B cell (primary cell): ENCODE data around the gene TRAPPC12. TPM values are rescaled to one million over a fixed set of nuclear protein-coding genes. Genes with fewer than 3 reads are reported as not detected.

Experiments
- ATAC-seq: fragments of 200-7000 bp; cut with Tn5 transposase; one replicate; pipeline ENCODE4 v1.10.0; 2021; ENCODE audit warnings: low read depth, mild to moderate bottlenecking, moderate number of reproducible peaks, moderate library complexity
- CTCF ChIA-PET: fragments of 350-600 bp; sonication (Branson Sonifier 250); formaldehyde crosslinking; loops from one replicate; lab custom pipeline; 2021; ENCODE audit warnings: antibody characterized with exemption, inconsistent platforms; lab: Charles Lee
- POLR2A ChIA-PET: fragments of 350-600 bp; sonication (Branson Sonifier 250); formaldehyde crosslinking; loops from one replicate; lab custom pipeline; 2021; ENCODE audit warnings: antibody characterized with exemption; lab: Charles Lee
- DNase-seq: peaks from one replicate; pipeline ENCODE4 v3.0.0; 2013
- H2AFZ ChIP-seq: 2 replicates; pipeline ENCODE4 v1.6.1; 2012; ENCODE audit warnings: mild to moderate bottlenecking, low read depth, low read length; ENCODE audit not compliant: insufficient read depth, poor library complexity, severe bottlenecking
- H3K27ac ChIP-seq, 2 donors: 1 replicate in 1 of 2; 2 replicates in 1 of 2; pipeline ENCODE4 v1.5.1; 2012 to 2013; ENCODE audit warnings: low read length in 2 of 2, mild to moderate bottlenecking in 2 of 2, moderate library complexity in 1 of 2
- H3K27me3 ChIP-seq, 4 experiments: fragments of 200-600 bp in 1 of 4; sonication (generic) in 1 of 4; replicated peaks in 1 of 4; 1 replicate in 2 of 4; 2 replicates in 2 of 4; pipeline versions ENCODE4 v1.6.1 to v1.7.0; 2013 to 2016; ENCODE audit warnings: low read length in 3 of 4, mild to moderate bottlenecking in 2 of 4, mixed read lengths in 1 of 4, moderate library complexity in 1 of 4; ENCODE audit not compliant: insufficient read depth in 4 of 4, control insufficient read depth in 3 of 4; ENCODE audit errors: control extremely low read depth in 1 of 4
- H3K36me3 ChIP-seq, 2 experiments: replicated peaks in 1 of 2; 1 replicate in 1 of 2; 2 replicates in 1 of 2; pipeline versions ENCODE4 v1.6.1 to v1.7.1; 2013; ENCODE audit warnings: low read length in 1 of 2; ENCODE audit not compliant: insufficient read depth in 2 of 2, control insufficient read depth in 1 of 2; ENCODE audit errors: control extremely low read depth in 1 of 2, extremely low read depth in 1 of 2
- H3K4me1 ChIP-seq, 2 donors: fragments of 200-600 bp in 1 of 2; sonication (generic) in 1 of 2; 1 replicate in 1 of 2; 2 replicates in 1 of 2; pipeline versions ENCODE4 v1.5.1 to v1.6.1; 2013 to 2017; ENCODE audit warnings: low read length in 2 of 2; ENCODE audit not compliant: control insufficient read depth in 2 of 2, insufficient read depth in 2 of 2
- H3K4me2 ChIP-seq: replicated peaks from 2 replicates; pipeline ENCODE3; 2012; ENCODE audit warnings: mild to moderate bottlenecking, low read depth, low read length; ENCODE audit not compliant: poor library complexity, severe bottlenecking
- H3K4me3 ChIP-seq, 5 experiments: fragments of 200-600 bp in 1 of 5; sonication (generic) in 1 of 5; 1 replicate in 3 of 5; 2 replicates in 2 of 5; pipeline versions ENCODE4 v1.5.1 to v1.7.0; 2011 to 2016; ENCODE audit warnings: low read length in 4 of 5, mild to moderate bottlenecking in 4 of 5, low read depth in 2 of 5, control low read depth in 1 of 5, moderate library complexity in 1 of 5; ENCODE audit not compliant: insufficient read depth in 1 of 5; ENCODE audit errors: control extremely low read depth in 1 of 5, extremely low read depth in 1 of 5
- H3K79me2 ChIP-seq: fragments of 200-600 bp; sonication (generic); one replicate; pipeline ENCODE4 v1.6.0; 2016; ENCODE audit warnings: low read length; ENCODE audit not compliant: control insufficient read depth, insufficient read depth
- H3K9ac ChIP-seq: fragments of 200-600 bp; sonication (generic); 2 replicates; pipeline ENCODE4 v1.6.1; 2017; ENCODE audit warnings: mild to moderate bottlenecking, low read length, moderate library complexity
- H3K9me3 ChIP-seq, 3 donors: one replicate each; pipeline versions ENCODE4 v1.6.1 to v1.7.1; 2013; ENCODE audit warnings: low read length in 2 of 3; ENCODE audit not compliant: control insufficient read depth in 2 of 3, insufficient read depth in 1 of 3; ENCODE audit errors: control extremely low read depth in 1 of 3
- H4K20me1 ChIP-seq: 2 replicates; pipeline ENCODE4 v1.6.0; 2012; ENCODE audit warnings: mild to moderate bottlenecking, low read length; ENCODE audit not compliant: insufficient read depth, control insufficient read depth, poor library complexity, severe bottlenecking
- H3K27ac Mint-ChIP-seq: one replicate; pipeline ENCODE4 v1.8.0; 2021; ENCODE audit warnings: mixed read lengths
- H3K27me3 Mint-ChIP-seq: one replicate; pipeline ENCODE4 v1.8.0; 2021; ENCODE audit warnings: mixed read lengths
- H3K4me1 Mint-ChIP-seq: one replicate; pipeline ENCODE4 v1.8.0; 2021; ENCODE audit warnings: mixed read lengths
- H3K4me3 Mint-ChIP-seq: one replicate; pipeline ENCODE4 v1.8.0; 2021; ENCODE audit warnings: mixed read lengths
- H3K9me3 Mint-ChIP-seq: one replicate; pipeline ENCODE4 v1.8.0; 2022; ENCODE audit warnings: mixed read lengths; ENCODE audit not compliant: insufficient read depth
- EZH2 ChIP-seq: IDR thresholded peaks from 2 replicates; pipeline ENCODE4 v1.6.1; 2012; ENCODE audit warnings: borderline replicate concordance, low read depth, mild to moderate bottlenecking, moderate library complexity, low read length; ENCODE audit not compliant: insufficient read depth, poor library complexity, severe bottlenecking
- WGBS: methylation state at CpG from one replicate; pipeline ENCODE4 v1.1.5; 2013; ENCODE audit warnings: missing lambda C conversion rate; ENCODE audit not compliant: insufficient coverage; 5-methylcytosine and 5-hydroxymethylcytosine counted together
- intact Hi-C: fragments of 100-400 bp; cut with micrococcal nuclease; formaldehyde crosslinking; loops from one replicate; pipeline ENCODE4 v1.10.0; 2022
- polyA plus RNA-seq: library from polyadenylated mRNA; depleted of rRNA; stranded (reverse); fragments of >200 nt; gene quantifications from 2 replicates; pipeline ENCODE4 v1.2.3, GENCODE V29; 2012
- total RNA-seq, 2 donors: library from RNA; stranded (reverse); fragments of 120-200 nt in 1 of 2; gene quantifications; 1 replicate in 1 of 2; 2 replicates in 1 of 2; pipeline versions ENCODE4 v1.2.3 to v1.2.4, GENCODE V29; 2013 to 2022
- TF ChIP-seq, protein P1 (sequence below): fragments of 200-600 bp; IDR thresholded peaks from one replicate; pipeline ENCODE4 v1.8.0; 2022; ENCODE audit warnings: antibody characterized with exemption, mild to moderate bottlenecking

The TRAPPC12 gene
- total and polyA plus RNA-seq, 2 donors (not counting 1 experiment from before 2014, with no cell fraction given): 80.9 to 151 TPM

DNA sequence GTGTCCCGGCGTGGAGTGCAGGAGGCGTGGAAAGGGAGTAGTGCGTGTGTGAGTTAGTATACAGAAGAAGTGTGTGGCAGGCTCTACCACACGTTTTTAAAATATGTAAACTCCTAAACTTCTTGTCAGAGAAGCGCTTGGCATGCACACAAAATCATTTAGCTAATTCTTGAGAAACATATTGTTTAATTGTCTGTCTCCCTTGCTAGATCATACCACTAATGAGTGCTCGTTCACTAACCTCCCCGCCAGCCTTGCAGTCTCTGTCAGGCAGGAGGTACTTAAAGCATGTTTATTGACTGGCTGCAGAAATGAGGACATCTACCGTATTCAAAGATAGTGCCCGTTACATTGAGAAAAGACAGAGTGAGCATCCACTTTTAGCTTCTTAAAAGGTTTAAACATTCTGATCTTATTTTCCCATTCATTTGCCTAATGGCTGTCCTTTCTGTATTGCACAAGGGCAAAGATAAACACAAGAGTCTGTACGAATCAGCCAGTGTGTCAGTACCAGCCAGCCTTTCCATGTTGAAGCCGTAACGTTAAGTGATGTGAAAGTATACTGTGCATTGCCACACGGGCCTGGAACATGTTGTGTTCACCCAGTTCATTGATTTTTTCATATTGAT, 41.4 kb downstream of the TRAPPC12 start:
- Histone ChIP-seq H3K9me3 (no peaks in the 10 kb centered on the region), H4K20me1 (peaks cover 13% of the 10 kb centered on the region), H3K4me2 (no peak overlapping the region), H3K36me3 (peaks cover 0 to 64% of the 10 kb centered on the region in 2 experiments), H3K4me1 (peaks cover 0 to 6% of the 10 kb centered on the region in 2 donors), H3K27me3 (no peaks in the 10 kb centered on the region), H2AFZ (no peak overlapping the region), H3K27ac (no peak overlapping the region), H3K9ac (no peak overlapping the region), H3K4me3 (no peak overlapping the region), H3K79me2 (peaks cover 12% of the 10 kb centered on the region)
- Mint-ChIP-seq H3K27ac (peak overlapping the region; percentile 5), H3K4me3 (no peak overlapping the region), H3K9me3 (no peaks in the 10 kb centered on the region), H3K27me3 (no peaks in the 10 kb centered on the region), H3K4me1 (peaks cover 7% of the 10 kb centered on the region)
- CTCF ChIA-PET: interaction anchor here (1.0 to 1.8 kb wide), 5 partner anchors 9 to 41 kb away, joined by 3 to 6 read pairs (median 4); no protein-coding TSS in a partner anchor
- ATAC-seq (no peak), DNase-seq (no peak)
- TF ChIP-seq, protein P1, sequence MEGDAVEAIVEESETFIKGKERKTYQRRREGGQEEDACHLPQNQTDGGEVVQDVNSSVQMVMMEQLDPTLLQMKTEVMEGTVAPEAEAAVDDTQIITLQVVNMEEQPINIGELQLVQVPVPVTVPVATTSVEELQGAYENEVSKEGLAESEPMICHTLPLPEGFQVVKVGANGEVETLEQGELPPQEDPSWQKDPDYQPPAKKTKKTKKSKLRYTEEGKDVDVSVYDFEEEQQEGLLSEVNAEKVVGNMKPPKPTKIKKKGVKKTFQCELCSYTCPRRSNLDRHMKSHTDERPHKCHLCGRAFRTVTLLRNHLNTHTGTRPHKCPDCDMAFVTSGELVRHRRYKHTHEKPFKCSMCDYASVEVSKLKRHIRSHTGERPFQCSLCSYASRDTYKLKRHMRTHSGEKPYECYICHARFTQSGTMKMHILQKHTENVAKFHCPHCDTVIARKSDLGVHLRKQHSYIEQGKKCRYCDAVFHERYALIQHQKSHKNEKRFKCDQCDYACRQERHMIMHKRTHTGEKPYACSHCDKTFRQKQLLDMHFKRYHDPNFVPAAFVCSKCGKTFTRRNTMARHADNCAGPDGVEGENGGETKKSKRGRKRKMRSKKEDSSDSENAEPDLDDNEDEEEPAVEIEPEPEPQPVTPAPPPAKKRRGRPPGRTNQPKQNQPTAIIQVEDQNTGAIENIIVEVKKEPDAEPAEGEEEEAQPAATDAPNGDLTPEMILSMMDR: no peak
- no peak for TF ChIP-seq EZH2
- WGBS: 100% methylated on average over 7 of the region's 14 CpGs
- intact Hi-C loops: no loop called here
- POLR2A ChIA-PET: interaction anchor here (0.6 kb wide), 1 partner anchor 231 kb away, joined by 7 read pairs; no protein-coding TSS in a partner anchor

DNA sequence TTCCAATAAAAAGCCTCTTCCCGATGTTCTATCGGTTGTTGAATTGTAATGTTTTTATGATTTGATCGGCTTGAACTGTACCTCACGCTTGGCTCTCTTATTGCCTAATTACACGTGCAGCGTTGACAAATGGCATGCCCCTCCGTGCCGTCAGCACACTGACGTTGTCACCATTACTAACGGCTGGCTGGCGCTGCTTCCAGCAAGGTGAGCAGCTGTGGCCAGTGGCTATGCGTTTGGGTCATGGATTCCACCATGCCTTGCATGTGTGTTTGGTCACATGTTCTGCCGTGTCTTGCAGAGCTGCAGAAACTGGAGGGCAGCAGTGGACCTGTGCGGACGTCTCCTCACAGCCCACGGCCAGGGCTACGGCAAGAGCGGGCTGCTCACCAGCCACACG, 42.1 kb downstream of the TRAPPC12 start:
- Histone ChIP-seq H3K9me3 (no peaks in the 10 kb centered on the region), H2AFZ (no peak overlapping the region), H3K27me3 (no peaks in the 10 kb centered on the region), H3K4me2 (no peak overlapping the region), H4K20me1 (peaks cover 13% of the 10 kb centered on the region), H3K27ac (no peak overlapping the region), H3K36me3 (peaks cover 0 to 70% of the 10 kb centered on the region in 2 experiments), H3K4me3 (no peak overlapping the region), H3K4me1 (peaks cover 0 to 6% of the 10 kb centered on the region in 2 donors), H3K79me2 (peaks cover 12% of the 10 kb centered on the region), H3K9ac (no peak overlapping the region)
- H3K27ac Mint-ChIP-seq: no peak overlapping the region
- no peak for TF ChIP-seq EZH2
- TF ChIP-seq, protein P1: no peak
- ChIA-PET CTCF (interaction anchor here (1.0 to 3.5 kb wide), 6 partner anchors 9 to 41 kb away, joined by 3 to 30 read pairs (median 4); no protein-coding TSS in a partner anchor), POLR2A (no interaction called here)
- intact Hi-C loops: no loop called here
- H3K9me3 Mint-ChIP-seq: no peaks in the 10 kb centered on the region
- H3K4me3 Mint-ChIP-seq: no peak overlapping the region
- no peak for DNase-seq
- no peak for ATAC-seq
- H3K4me1 Mint-ChIP-seq: peaks cover 7% of the 10 kb centered on the region
- WGBS: 92% methylated on average over 19 of the region's 19 CpGs
- no peaks in the 10 kb centered on the region for H3K27me3 Mint-ChIP-seq
